Psoas muscle (tissue), 8 donors: ENCODE measurements around the gene LHPP. TPM values are rescaled to one million over a fixed set of nuclear protein-coding genes. Genes with fewer than 3 reads are reported as not detected.

Source experiments
- ATAC-seq, 4 donors: fragments of 200-7000 bp; cut with Tn5 transposase; one replicate each; pipeline ENCODE4 v1.9.1; 2020; ENCODE audit warnings: moderate library complexity in 3 of 4, mild to moderate bottlenecking in 2 of 4
- DNase-seq, 2 donors: peaks; one replicate each; pipeline ENCODE4 v3.0.0-alpha.2; 2020
- H3K27ac ChIP-seq: fragments of 200-600 bp; one replicate; pipeline ENCODE4 v1.8.0; 2022
- H3K27me3 ChIP-seq, 3 donors: fragments of 200-600 bp in 1 of 3; one replicate each; pipeline versions ENCODE4 v1.6.1 to v1.8.0; 2013 to 2022; ENCODE audit warnings: low read length in 2 of 3, mild to moderate bottlenecking in 2 of 3, moderate library complexity in 1 of 3; ENCODE audit not compliant: insufficient read depth in 3 of 3
- H3K36me3 ChIP-seq, 2 donors: fragments of 200-600 bp in 1 of 2; one replicate each; pipeline versions ENCODE4 v1.6.1 to v1.8.0; 2013 to 2022; ENCODE audit warnings: low read depth in 1 of 2, mild to moderate bottlenecking in 1 of 2, moderate library complexity in 1 of 2; ENCODE audit not compliant: insufficient read depth in 1 of 2
- H3K4me1 ChIP-seq: fragments of 200-600 bp; one replicate; pipeline ENCODE4 v1.8.0; 2022
- H3K4me3 ChIP-seq: fragments of 200-600 bp; one replicate; pipeline ENCODE4 v1.8.0; 2022; ENCODE audit warnings: mild to moderate bottlenecking
- H3K9me3 ChIP-seq: fragments of 200-600 bp; one replicate; pipeline ENCODE4 v1.8.0; 2022
- WGBS, 3 donors: extraction: QIAGEN DNeasy Blood & Tissue Kit; methylation state at CpG; one replicate each; pipeline versions ENCODE4 v1.1.6 to v1.1.7; 2013; 5-methylcytosine and 5-hydroxymethylcytosine counted together
- intact Hi-C, 2 donors: fragments of 100-400 bp; cut with DNase I; formaldehyde crosslinking; loops; one replicate each; pipeline versions ENCODE4 v1.11.0 to v1.14.2; 2022
- polyA plus RNA-seq, 3 donors: library from polyadenylated mRNA; stranded (reverse); fragments of 200-250 nt; gene quantifications; one replicate each; pipeline ENCODE4 v1.2.3, GENCODE V29; 2013
- total RNA-seq, 4 donors: library from RNA; stranded (reverse); fragmentation: NEBNext Ultra II Directional in 2 of 4; extraction: Animal tissue kit (Norgen Biotek cat#: 25700) in 2 of 4; gene quantifications; one replicate each; pipeline versions ENCODE4 v1.2.1 to v1.2.4, GENCODE V29; 2021 to 2023
- TF ChIP-seq, protein P1 (sequence below): fragments of 200-600 bp; IDR thresholded peaks from one replicate; pipeline ENCODE4 v1.8.0; 2022; ENCODE audit warnings: antibody characterized with exemption
- donor health status: healthy with polysubstance abuse.
- donor health status: DM: no; HTN: no; CAD: no; lungs with moderate emphysema.
- donor health status: Bipolar disorder and iron deficiency.
- donor health status: healthy.
- donor health status: DM: yes; HTN: yes; CAD: no.
- donor health status: DM: no; HTN: no; CAD: no.
- donor health status: DM: no; HTN: no; CAD: no.
- donor health status: DM: yes; HTN: yes; CAD: no.

The LHPP gene
- total and polyA plus RNA-seq, 7 donors, result 4.7 to 12.8 (median 6.1) TPM

DNA sequence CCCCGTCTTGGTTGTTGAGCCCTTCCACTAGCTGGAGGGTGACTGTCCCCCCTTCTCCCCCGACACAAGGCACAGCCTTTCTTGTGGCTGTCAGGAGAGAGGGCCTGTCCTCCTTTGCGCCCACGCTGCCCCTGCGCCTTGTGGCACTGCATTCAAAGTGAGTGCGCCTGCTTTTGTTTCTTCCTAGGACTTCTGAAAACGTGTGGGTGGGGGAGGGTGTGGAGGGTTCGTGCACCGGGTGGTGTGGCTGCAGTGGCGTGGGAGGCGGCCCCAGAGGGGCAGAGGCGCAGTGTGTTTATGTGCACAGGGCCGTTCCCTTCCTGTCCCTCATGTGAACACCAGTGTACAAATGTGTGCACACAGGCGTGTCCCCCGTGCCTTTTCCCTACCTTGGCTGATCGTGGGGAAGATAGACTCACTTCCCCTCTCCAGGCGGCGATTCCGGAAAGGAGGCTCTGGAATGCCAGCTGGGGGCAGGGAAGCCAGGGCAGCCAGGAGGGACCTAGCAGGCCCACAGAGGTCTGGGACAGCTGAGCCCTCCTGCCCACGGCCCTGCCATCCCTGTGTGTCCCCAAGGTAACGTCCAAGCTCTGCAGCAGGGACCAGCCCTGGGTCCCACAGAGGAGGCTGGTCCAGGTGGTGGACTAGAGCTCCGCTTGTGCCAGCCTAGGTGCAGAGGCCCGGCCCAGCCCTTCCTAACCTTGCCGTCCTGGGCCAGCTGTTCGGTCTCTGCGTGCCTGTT is 88.8 kb downstream of the LHPP start:
- Histone ChIP-seq H3K4me1 (peaks cover 7% of the 10 kb centered on the region), H3K36me3 (no peaks in the 10 kb centered on the region), H3K4me3 (no peak overlapping the region), H3K27ac (no peak overlapping the region), H3K9me3 (no peaks in the 10 kb centered on the region), H3K27me3 (no peaks in the 10 kb centered on the region)
- no peak for ATAC-seq
- intact Hi-C loops, result no loop called here
- no peak for DNase-seq
- 89 to 92% (median 90%) methylated on average over 26 of the region's 26 CpGs for WGBS, 3 donors
- TF ChIP-seq, protein P1, sequence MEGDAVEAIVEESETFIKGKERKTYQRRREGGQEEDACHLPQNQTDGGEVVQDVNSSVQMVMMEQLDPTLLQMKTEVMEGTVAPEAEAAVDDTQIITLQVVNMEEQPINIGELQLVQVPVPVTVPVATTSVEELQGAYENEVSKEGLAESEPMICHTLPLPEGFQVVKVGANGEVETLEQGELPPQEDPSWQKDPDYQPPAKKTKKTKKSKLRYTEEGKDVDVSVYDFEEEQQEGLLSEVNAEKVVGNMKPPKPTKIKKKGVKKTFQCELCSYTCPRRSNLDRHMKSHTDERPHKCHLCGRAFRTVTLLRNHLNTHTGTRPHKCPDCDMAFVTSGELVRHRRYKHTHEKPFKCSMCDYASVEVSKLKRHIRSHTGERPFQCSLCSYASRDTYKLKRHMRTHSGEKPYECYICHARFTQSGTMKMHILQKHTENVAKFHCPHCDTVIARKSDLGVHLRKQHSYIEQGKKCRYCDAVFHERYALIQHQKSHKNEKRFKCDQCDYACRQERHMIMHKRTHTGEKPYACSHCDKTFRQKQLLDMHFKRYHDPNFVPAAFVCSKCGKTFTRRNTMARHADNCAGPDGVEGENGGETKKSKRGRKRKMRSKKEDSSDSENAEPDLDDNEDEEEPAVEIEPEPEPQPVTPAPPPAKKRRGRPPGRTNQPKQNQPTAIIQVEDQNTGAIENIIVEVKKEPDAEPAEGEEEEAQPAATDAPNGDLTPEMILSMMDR, result no peak

GRCh38 chr10:124551097-124551496 is 89.5 kb downstream of the LHPP start:
- WGBS, 3 donors, result 96 to 97% (median 97%) methylated on average over 7 to 9 of the region's 9 CpGs
- no peak overlapping the region for H3K4me3 ChIP-seq
- TF ChIP-seq, protein P1, result no peak
- H3K4me1 ChIP-seq, result peaks cover 7% of the 10 kb centered on the region
- intact Hi-C loops, result no loop called here
- no peaks in the 10 kb centered on the region for H3K36me3 ChIP-seq
- no peak overlapping the region for H3K27ac ChIP-seq
- no peaks in the 10 kb centered on the region for H3K27me3 ChIP-seq
- no peak for ATAC-seq
- DNase-seq, result no peak
- no peaks in the 10 kb centered on the region for H3K9me3 ChIP-seq

DNA sequence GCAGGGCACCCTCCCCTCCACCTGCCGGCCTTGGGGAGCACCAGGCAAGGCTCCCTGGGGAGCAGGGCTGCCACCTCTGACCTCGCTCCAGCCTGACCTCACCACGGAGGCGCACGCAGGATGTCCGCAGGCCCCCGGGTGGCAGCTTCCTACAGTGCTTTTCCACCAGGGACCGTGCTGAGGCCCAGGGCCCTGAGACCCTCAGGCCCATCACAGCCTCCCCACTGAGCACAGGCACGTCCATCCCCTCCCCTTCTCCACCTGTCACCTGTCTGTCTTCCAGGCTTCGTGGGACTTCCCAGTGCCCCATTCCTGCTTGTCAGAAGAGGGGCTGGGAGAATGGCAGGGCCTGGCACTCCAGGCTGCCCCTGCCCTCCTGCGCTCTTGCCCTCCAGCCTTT is 90.1 kb downstream of the LHPP start:
- ATAC-seq, result no peak
- intact Hi-C loops, result no loop called here

DNA sequence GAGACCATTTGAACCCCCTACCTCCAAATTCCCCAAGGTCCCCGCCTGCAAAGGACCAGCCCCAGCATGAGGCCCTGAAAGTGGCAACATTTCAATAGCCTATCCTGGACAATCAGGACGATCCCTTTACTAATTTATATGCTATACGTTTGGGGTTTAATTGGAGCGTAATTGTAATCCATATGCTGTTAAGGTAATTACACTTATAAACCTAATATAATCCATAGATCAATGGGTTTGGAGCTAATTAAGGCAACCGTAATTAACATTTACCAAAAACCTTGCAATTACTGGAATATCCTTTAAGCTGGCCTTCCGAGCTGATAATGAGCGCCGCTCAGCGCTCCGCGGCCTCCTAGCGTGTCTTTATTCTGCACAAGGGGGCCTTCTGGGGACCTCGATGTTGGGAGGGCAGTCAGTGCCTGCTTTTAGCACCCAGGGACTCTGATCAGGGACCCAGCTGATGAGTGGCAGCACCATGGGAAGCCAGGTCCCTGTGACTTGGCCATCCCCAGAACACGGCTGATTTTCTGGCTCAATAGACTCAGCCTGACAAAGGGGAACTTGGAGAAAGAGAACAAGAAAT is 91.2 kb downstream of the LHPP start:
- Histone ChIP-seq H3K27ac (no peak overlapping the region), H3K4me3 (no peak overlapping the region), H3K9me3 (no peaks in the 10 kb centered on the region), H3K36me3 (no peaks in the 10 kb centered on the region), H3K4me1 (peaks cover 6% of the 10 kb centered on the region), H3K27me3 (no peaks in the 10 kb centered on the region)
- intact Hi-C loops, result no loop called here
- 90 to 95% (median 93%) methylated on average over 14 of the region's 14 CpGs for WGBS, 3 donors
- TF ChIP-seq, protein P1, result no peak
- DNase-seq (no peak), ATAC-seq (no peak)

More for the DNA sequence above, 90.1 kb downstream of the LHPP start:
- Histone ChIP-seq H3K36me3 (no peaks in the 10 kb centered on the region), H3K27me3 (no peaks in the 10 kb centered on the region), H3K27ac (no peak overlapping the region), H3K9me3 (no peaks in the 10 kb centered on the region), H3K4me1 (peaks cover 7% of the 10 kb centered on the region), H3K4me3 (no peak overlapping the region)
- WGBS, 3 donors, result 76 to 87% (median 80%) methylated on average over 11 of the region's 11 CpGs
- no peak for DNase-seq
- TF ChIP-seq, protein P1, result no peak
